DND-41 (cell line): Measurements from ENCODE around the gene ANKFN1.
A peak's percentile ranks its signal among the peaks of the same experiment; 100 is the strongest.

Experiments used
- ATAC-seq: fragments of 200-7000 bp; cut with Tn5 transposase; 3 replicates; pipeline ENCODE4 v1.9.1; 2021; ENCODE audit warnings: low read depth; ENCODE audit not compliant: insufficient read depth
- DNase-seq: peaks from one replicate; pipeline ENCODE4 v3.0.0-alpha.2; 2020
- H2AFZ ChIP-seq: 2 replicates; pipeline ENCODE4 v1.6.0; 2012; ENCODE audit warnings: low read depth, low read length
- H3K27ac ChIP-seq: 2 replicates; pipeline ENCODE4 v1.5.1; 2012; ENCODE audit warnings: low read length, inconsistent platforms
- H3K27me3 ChIP-seq: fragments of 200-600 bp; sonication (generic); 2 replicates; pipeline ENCODE4 v1.6.0; 2012; ENCODE audit warnings: low read length, mild to moderate bottlenecking, inconsistent platforms; ENCODE audit not compliant: insufficient read depth, poor library complexity
- H3K36me3 ChIP-seq: 2 replicates; pipeline ENCODE4 v1.5.1; 2012; ENCODE audit warnings: low read length, inconsistent platforms; ENCODE audit not compliant: insufficient read depth
- H3K4me1 ChIP-seq: 2 replicates; pipeline ENCODE4 v1.5.1; 2012; ENCODE audit warnings: mild to moderate bottlenecking, low read length; ENCODE audit not compliant: insufficient read depth
- H3K4me2 ChIP-seq: 2 replicates; pipeline ENCODE4 v1.6.0; 2012; ENCODE audit warnings: mild to moderate bottlenecking, moderate library complexity, low read length, inconsistent platforms; ENCODE audit not compliant: insufficient read depth
- H3K4me3 ChIP-seq, 2 experiments: fragments of 200-600 bp in 1 of 2; shearing (Covaris generic) in 1 of 2; 2 replicates each; pipeline ENCODE4 v1.5.1; 2012 to 2016; ENCODE audit warnings: inconsistent platforms in 2 of 2, low read length in 2 of 2, mild to moderate bottlenecking in 2 of 2, low read depth in 1 of 2, moderate library complexity in 1 of 2
- H3K79me2 ChIP-seq: 2 replicates; pipeline ENCODE4 v1.6.0; 2012; ENCODE audit warnings: low read length, inconsistent platforms; ENCODE audit not compliant: insufficient read depth
- H3K9ac ChIP-seq: 2 replicates; pipeline ENCODE4 v1.6.0; 2012; ENCODE audit warnings: low read depth, mild to moderate bottlenecking, inconsistent platforms, low read length, moderate library complexity
- H3K9me3 ChIP-seq: 2 replicates; pipeline ENCODE4 v1.5.1; 2012; ENCODE audit warnings: low read length, moderate library complexity, mild to moderate bottlenecking, inconsistent platforms; ENCODE audit not compliant: insufficient read depth, severe bottlenecking
- H4K20me1 ChIP-seq: 2 replicates; pipeline ENCODE4 v1.6.0; 2012; ENCODE audit warnings: low read length; ENCODE audit not compliant: insufficient read depth
- CTCF ChIP-seq: IDR thresholded peaks from 2 replicates; pipeline ENCODE4 v1.5.1; 2012; ENCODE audit warnings: borderline replicate concordance, low read length, moderate library complexity, mild to moderate bottlenecking; ENCODE audit not compliant: poor library complexity, severe bottlenecking; ENCODE audit errors: extremely low read depth
- EZH2 ChIP-seq: IDR thresholded peaks from 3 replicates; pipeline ENCODE4 v1.6.1; 2012; ENCODE audit warnings: borderline replicate concordance, low read depth, mild to moderate bottlenecking, moderate library complexity, low read length, inconsistent platforms; ENCODE audit not compliant: severe bottlenecking

ANKFN1 gene

GRCh38 chr17:56169621-56170020 is 16.3 kb downstream of the ANKFN1 start:
- Histone ChIP-seq H3K4me2 (no peak overlapping the region), H2AFZ (no peak overlapping the region), H3K27ac (no peak overlapping the region), H3K9me3 (no peaks in the 10 kb centered on the region), H3K4me3 (no peak overlapping the region), H3K27me3 (no peaks in the 10 kb centered on the region), H3K36me3 (no peaks in the 10 kb centered on the region), H3K4me1 (peaks cover 19% of the 10 kb centered on the region), H4K20me1 (no peaks in the 10 kb centered on the region), H3K79me2 (no peaks in the 10 kb centered on the region), H3K9ac (no peak overlapping the region)
- ATAC-seq (no peak), DNase-seq (no peak)
- TF ChIP-seq EZH2 (no peak), CTCF (no peak)

DNA sequence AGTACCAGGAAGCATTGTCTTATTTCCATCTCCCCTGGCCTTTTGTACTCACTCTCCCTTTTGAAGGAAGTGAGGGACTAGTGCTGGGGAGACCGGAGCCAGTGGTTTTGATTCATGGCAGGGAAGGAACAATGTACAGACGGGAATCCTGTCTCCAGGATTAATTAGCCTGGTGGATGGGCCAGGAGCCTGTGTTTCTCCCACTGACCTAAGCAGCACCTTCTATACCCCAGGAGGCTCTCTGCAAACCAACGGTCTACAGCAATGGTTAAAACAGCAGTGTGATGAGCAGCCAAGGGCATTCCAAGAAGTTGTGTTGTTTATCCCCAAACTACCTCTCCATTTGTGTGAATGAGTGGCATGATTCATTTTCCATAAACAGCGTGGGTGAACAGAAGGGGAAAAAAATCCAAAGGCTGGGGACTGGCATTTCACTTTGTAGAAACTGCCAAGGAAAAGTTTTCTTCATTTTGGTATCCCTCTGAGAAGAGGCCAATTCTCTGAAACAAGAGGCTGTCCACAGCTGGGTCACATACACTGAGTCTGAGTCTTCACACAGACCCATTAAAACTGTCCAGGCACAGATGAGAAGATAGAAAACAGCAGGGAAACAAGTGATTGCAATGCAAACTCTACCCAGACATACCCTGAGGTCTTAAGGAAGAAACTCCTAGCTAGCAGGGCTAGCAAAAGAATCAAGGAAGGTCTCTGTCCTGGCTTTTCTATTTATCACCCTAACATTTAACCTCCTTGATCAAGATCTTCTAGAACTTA is 18.1 kb downstream of the ANKFN1 start:
- TF ChIP-seq EZH2 (no peak), CTCF (no peak)
- Histone ChIP-seq H3K36me3 (no peaks in the 10 kb centered on the region), H3K4me2 (no peak overlapping the region), H3K4me3 (no peak overlapping the region), H4K20me1 (no peaks in the 10 kb centered on the region), H3K27ac (no peak overlapping the region), H3K4me1 (peaks cover 33% of the 10 kb centered on the region), H3K9ac (no peak overlapping the region), H3K27me3 (no peaks in the 10 kb centered on the region), H2AFZ (no peak overlapping the region), H3K9me3 (no peaks in the 10 kb centered on the region), H3K79me2 (no peaks in the 10 kb centered on the region)
- ATAC-seq (no peak), DNase-seq (no peak)

- peak overlapping the region; percentile 75 for H3K27ac ChIP-seq
These were observed 19.3 kb downstream of the ANKFN1 start for GRCh38 chr17:56172517-56172982.

More at GRCh38 chr17:56172517-56172982, 19.3 kb downstream of the ANKFN1 start:
- Histone ChIP-seq H3K4me2 (no peak overlapping the region), H3K9me3 (no peaks in the 10 kb centered on the region), H3K36me3 (no peaks in the 10 kb centered on the region), H3K27me3 (no peaks in the 10 kb centered on the region), H3K4me3 (no peak overlapping the region), H4K20me1 (no peaks in the 10 kb centered on the region), H3K4me1 (peaks cover 33% of the 10 kb centered on the region), H2AFZ (no peak overlapping the region), H3K9ac (no peak overlapping the region), H3K79me2 (no peaks in the 10 kb centered on the region)
- ATAC-seq (no peak), DNase-seq (no peak)
- TF ChIP-seq CTCF (no peak), EZH2 (no peak)
